HepG2 (cell line): ENCODE measurements around the gene TPH1. TPM values are rescaled to one million over a fixed set of nuclear protein-coding genes. Genes with fewer than 3 reads are reported as not detected.

Experiments used
- ATAC-seq: fragments of 200-7000 bp; cut with Tn5 transposase; 3 replicates; pipeline ENCODE4 v1.9.1; 2020; ENCODE audit warnings: mild to moderate bottlenecking, moderate library complexity
- BruUV-seq: library from RNA; stranded (reverse); fragments of 400-500 nt; replicated peaks from 2 replicates; lab custom pipeline; 2021; lab: Mats Ljungman, UMichigan
- CTCF ChIA-PET: fragments of 300-600 bp; formaldehyde crosslinking; extraction: SDS; loops from one replicate; lab custom pipeline; 2021; ENCODE audit warnings: low total read pairs, inconsistent platforms, low intra/inter-chr PET ratio; lab: Yijun Ruan, JAX
- POLR2A ChIA-PET: fragments of 350-600 bp; sonication (Branson Sonifier 250); formaldehyde crosslinking; loops from one replicate; lab custom pipeline; 2020; ENCODE audit warnings: antibody characterized with exemption, inconsistent platforms; lab: Yijun Ruan, JAX
- DNase-seq: peaks from one replicate; pipeline ENCODE4 v3.0.0-alpha.2; 2015; ENCODE audit warnings: low spot score
- FAIRE-seq: peaks from 3 replicates; lab custom pipeline; 2011; peaks lifted over from hg19 to GRCh38; lab: Jason Lieb, UNC
- H2AFZ ChIP-seq: one replicate; pipeline ENCODE4 v1.6.1; 2011; ENCODE audit warnings: low read length, inconsistent platforms
- H3K27ac ChIP-seq: fragments of 300-600 bp; 3 replicates; pipeline ENCODE4 v1.8.0; 2011; ENCODE audit warnings: mixed run types, mild to moderate bottlenecking, mixed read lengths, low read length, inconsistent platforms; ENCODE audit not compliant: insufficient read depth; ENCODE audit errors: extremely low read length
- H3K27me3 ChIP-seq, 2 experiments: fragments of 200-600 bp in 1 of 2; 2 replicates in 1 of 2; 3 replicates in 1 of 2; pipeline versions ENCODE4 v1.6.0 to v1.8.0; 2011; ENCODE audit warnings: low read length in 2 of 2, mild to moderate bottlenecking in 2 of 2, moderate library complexity in 2 of 2, inconsistent platforms in 1 of 2; ENCODE audit not compliant: insufficient read depth in 2 of 2, control insufficient read depth in 1 of 2
- H3K36me3 ChIP-seq, 2 experiments: fragments of 200-600 bp in 1 of 2; replicated peaks in 1 of 2; 2 replicates in 1 of 2; 3 replicates in 1 of 2; pipeline versions ENCODE4 v1.5.1 to v1.8.0; 2011; ENCODE audit warnings: low read length in 2 of 2, inconsistent platforms in 1 of 2; ENCODE audit not compliant: insufficient read depth in 2 of 2, control insufficient read depth in 1 of 2
- H3K4me1 ChIP-seq: 2 replicates; pipeline ENCODE4 v1.5.1; 2012; ENCODE audit warnings: low read length, inconsistent platforms; ENCODE audit not compliant: insufficient read depth
- H3K4me2 ChIP-seq: 2 replicates; pipeline ENCODE4 v1.6.0; 2011; ENCODE audit warnings: low read depth, low read length, inconsistent platforms
- H3K4me3 ChIP-seq, 3 experiments: fragments of 200-600 bp in 1 of 3; sonication (generic), shearing (Covaris generic) in 1 of 3; replicated peaks in 1 of 3; 2 replicates each; pipeline ENCODE4 v1.5.1; 2011 to 2016; ENCODE audit warnings: low read length in 3 of 3, inconsistent platforms in 2 of 3, low read depth in 2 of 3, mild to moderate bottlenecking in 2 of 3, control low read depth in 1 of 3, mixed read lengths in 1 of 3; ENCODE audit not compliant: insufficient read depth in 1 of 3
- H3K79me2 ChIP-seq: one replicate; pipeline ENCODE4 v1.6.1; 2011; ENCODE audit warnings: low read length, inconsistent platforms; ENCODE audit not compliant: insufficient read depth
- H3K9ac ChIP-seq: 2 replicates; pipeline ENCODE4 v1.6.0; 2011; ENCODE audit warnings: mild to moderate bottlenecking, low read depth, low read length, inconsistent platforms; ENCODE audit not compliant: insufficient read depth
- H3K9me3 ChIP-seq: 2 replicates; pipeline ENCODE4 v1.5.1; 2012; ENCODE audit warnings: mild to moderate bottlenecking, low read length
- H4K20me1 ChIP-seq: 2 replicates; pipeline ENCODE4 v1.6.0; 2011; ENCODE audit warnings: inconsistent platforms, mild to moderate bottlenecking, low read length, moderate library complexity; ENCODE audit not compliant: insufficient read depth
- KLF15 ChIP-seq: sonication (generic); formaldehyde crosslinking; IDR thresholded peaks from 2 replicates; pipeline ENCODE4 v1.8.1; 2023; ENCODE audit warnings: borderline replicate concordance, mild to moderate bottlenecking, inconsistent platforms, missing genetic modification reagents, mixed read lengths
- NR2C2 ChIP-seq: sonication (generic); formaldehyde crosslinking; IDR thresholded peaks from 2 replicates; pipeline ENCODE4 v1.4.0; 2020; ENCODE audit warnings: missing genetic modification reagents, mild to moderate bottlenecking, moderate library complexity, borderline replicate concordance
- NRL ChIP-seq: sonication (generic); formaldehyde crosslinking; IDR thresholded peaks from 2 replicates; pipeline ENCODE4 v1.5.0; 2020; ENCODE audit warnings: missing genetic modification reagents, mild to moderate bottlenecking, moderate library complexity, borderline replicate concordance
- TBL1XR1 ChIP-seq: fragments of 150-350 bp; IDR thresholded peaks from 2 replicates; pipeline ENCODE4 v1.6.1; 2014; ENCODE audit warnings: borderline replicate concordance, low read length; ENCODE audit not compliant: partially characterized antibody
- ZBTB21 ChIP-seq: sonication (generic); formaldehyde crosslinking; IDR thresholded peaks from 2 replicates; pipeline ENCODE4 v1.4.0; 2020; ENCODE audit warnings: missing genetic modification reagents
- ZNF670 ChIP-seq: sonication (generic); formaldehyde crosslinking; IDR thresholded peaks from 2 replicates; pipeline ENCODE4 v1.8.0; 2022; ENCODE audit warnings: mild to moderate bottlenecking, missing genetic modification reagents, borderline replicate concordance
- ZSCAN29 ChIP-seq: sonication (generic); formaldehyde crosslinking; conservative IDR thresholded peaks from 2 replicates; pipeline ENCODE4 v1.4.0; 2020; ENCODE audit warnings: mild to moderate bottlenecking, missing genetic modification reagents
- WGBS: methylation state at CpG from one replicate; pipeline ENCODE4 v1.1.6; 2017; ENCODE audit warnings: low lambda C conversion rate; 5-methylcytosine and 5-hydroxymethylcytosine counted together
- in situ Hi-C: cut with HindIII; loops from 2 replicates; pipeline ENCODE4 v1.10.0; 2017; ENCODE audit warnings: low pct_unique_long_range_greater_than_20kb; ENCODE audit not compliant: extremely low pct_ligation_motif_present
- intact Hi-C: fragments of 100-400 bp; cut with micrococcal nuclease; formaldehyde crosslinking; loops from one replicate; pipeline ENCODE4 v1.10.0; 2022; ENCODE audit not compliant: unreplicated experiment
- polyA plus RNA-seq, 8 experiments: library from polyadenylated mRNA; depleted of rRNA in 3 of 8; stranded (reverse) in 7 of 8; unstranded in 1 of 8; fragments of >200 nt; fragmentation: Illumina TruSeq in 4 of 8; extraction: Trizol in 4 of 8; gene quantifications; 2 replicates each; pipeline versions ENCODE4 v1.2.1 to v1.2.3, GENCODE V29; 2011 to 2016; ENCODE audit warnings: low read depth in 4 of 8, missing spikeins in 1 of 8, mixed read lengths in 1 of 8; ENCODE audit not compliant: insufficient read depth in 1 of 8
- total RNA-seq, 5 experiments: library from RNA; depleted of rRNA; stranded (reverse); fragments of >200 nt; fragmentation: Illumina TruSeq; extraction: Trizol; gene quantifications; 2 replicates each; pipeline ENCODE4 v1.2.3, GENCODE V29; 2016; ENCODE audit warnings: low read depth in 1 of 5
- TF ChIP-seq, protein P1 (sequence below): IDR thresholded peaks from 2 replicates; pipeline ENCODE4 v1.4.0; 2020; ENCODE audit warnings: mild to moderate bottlenecking, missing genetic modification reagents
- TF ChIP-seq, protein P2 (sequence below): sonication (generic); formaldehyde crosslinking; IDR thresholded peaks from 2 replicates; pipeline ENCODE4 v1.8.1; 2023; ENCODE audit warnings: mild to moderate bottlenecking, missing genetic modification reagents, borderline replicate concordance
- TF ChIP-seq, protein P3 (sequence below): sonication (generic); formaldehyde crosslinking; IDR thresholded peaks from 2 replicates; pipeline ENCODE4 v1.4.0; 2020; ENCODE audit warnings: mild to moderate bottlenecking, missing genetic modification reagents
- TF ChIP-seq, protein P4 (sequence below): fragments of 450-650 bp; IDR thresholded peaks from 2 replicates; pipeline ENCODE4 v1.6.1; 2016
- TF ChIP-seq, protein P5 (sequence below): IDR thresholded peaks from 2 replicates; pipeline ENCODE4 v1.6.1; 2016; ENCODE audit warnings: mild to moderate bottlenecking, missing biosample characterization, missing genetic modification reagents
- TF ChIP-seq, protein P6 (sequence below), 2 experiments: sonication (generic) in 1 of 2; formaldehyde crosslinking in 1 of 2; IDR thresholded peaks; 2 replicates each; pipeline versions ENCODE4 v1.4.0 to v1.6.1; 2018 to 2020; ENCODE audit warnings: missing genetic modification reagents in 2 of 2, borderline replicate concordance in 1 of 2, low read depth in 1 of 2, mild to moderate bottlenecking in 1 of 2, missing biosample characterization in 1 of 2

TPH1 gene
- total and polyA plus RNA-seq, 2 of the 13 experiments (the other 11 are each of a cell fraction or from before 2014, with no cell fraction given), result 0.26 to 0.53 TPM

DNA sequence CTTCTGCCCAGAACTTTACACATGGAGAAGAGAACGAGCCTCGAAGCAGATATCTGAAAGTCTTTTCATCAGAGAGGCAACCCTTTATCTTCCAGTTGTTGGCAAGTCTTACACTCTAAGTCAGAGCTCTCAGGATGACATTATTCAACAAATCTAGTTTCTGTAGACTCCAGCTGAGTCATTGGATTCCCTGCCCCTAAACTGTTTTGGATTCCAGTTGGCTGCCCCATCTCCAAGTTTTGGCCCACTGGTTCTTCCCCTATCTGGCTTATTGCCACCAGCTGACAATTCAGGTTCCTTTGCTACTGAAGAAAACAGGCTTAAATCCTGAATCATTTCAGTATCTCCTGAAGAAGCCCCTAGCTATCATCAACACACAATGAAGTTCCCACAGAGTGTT lies 45.7 kb upstream of the TPH1 start:
- no peak overlapping the region for H3K4me3 ChIP-seq
- no TSS peak for BruUV-seq
- H3K27ac ChIP-seq, result no peak overlapping the region
- no peak overlapping the region for H2AFZ ChIP-seq
- FAIRE-seq (no peak), ATAC-seq (no peak), DNase-seq (no peak)
- H3K79me2 ChIP-seq, result no peaks in the 10 kb centered on the region
- in situ Hi-C loops (no loop called here), intact Hi-C loops (no loop called here)
- H3K9me3 ChIP-seq, result no peaks in the 10 kb centered on the region
- no peaks in the 10 kb centered on the region for H4K20me1 ChIP-seq
- H3K9ac ChIP-seq, result no peak overlapping the region
- no peaks in the 10 kb centered on the region for H3K4me1 ChIP-seq
- POLR2A ChIA-PET, result no interaction called here
- TF ChIP-seq NRL (no peak), ZBTB21 (CRISPR knock-in tag) (no peak), ZSCAN29 (CRISPR knock-in tag) (no peak), KLF15 (CRISPR knock-in tag) (no peak), TBL1XR1 (no peak), ZNF670 (CRISPR knock-in tag) (no peak), NR2C2 (CRISPR knock-in tag) (no peak)
- TF ChIP-seq, protein P1, sequence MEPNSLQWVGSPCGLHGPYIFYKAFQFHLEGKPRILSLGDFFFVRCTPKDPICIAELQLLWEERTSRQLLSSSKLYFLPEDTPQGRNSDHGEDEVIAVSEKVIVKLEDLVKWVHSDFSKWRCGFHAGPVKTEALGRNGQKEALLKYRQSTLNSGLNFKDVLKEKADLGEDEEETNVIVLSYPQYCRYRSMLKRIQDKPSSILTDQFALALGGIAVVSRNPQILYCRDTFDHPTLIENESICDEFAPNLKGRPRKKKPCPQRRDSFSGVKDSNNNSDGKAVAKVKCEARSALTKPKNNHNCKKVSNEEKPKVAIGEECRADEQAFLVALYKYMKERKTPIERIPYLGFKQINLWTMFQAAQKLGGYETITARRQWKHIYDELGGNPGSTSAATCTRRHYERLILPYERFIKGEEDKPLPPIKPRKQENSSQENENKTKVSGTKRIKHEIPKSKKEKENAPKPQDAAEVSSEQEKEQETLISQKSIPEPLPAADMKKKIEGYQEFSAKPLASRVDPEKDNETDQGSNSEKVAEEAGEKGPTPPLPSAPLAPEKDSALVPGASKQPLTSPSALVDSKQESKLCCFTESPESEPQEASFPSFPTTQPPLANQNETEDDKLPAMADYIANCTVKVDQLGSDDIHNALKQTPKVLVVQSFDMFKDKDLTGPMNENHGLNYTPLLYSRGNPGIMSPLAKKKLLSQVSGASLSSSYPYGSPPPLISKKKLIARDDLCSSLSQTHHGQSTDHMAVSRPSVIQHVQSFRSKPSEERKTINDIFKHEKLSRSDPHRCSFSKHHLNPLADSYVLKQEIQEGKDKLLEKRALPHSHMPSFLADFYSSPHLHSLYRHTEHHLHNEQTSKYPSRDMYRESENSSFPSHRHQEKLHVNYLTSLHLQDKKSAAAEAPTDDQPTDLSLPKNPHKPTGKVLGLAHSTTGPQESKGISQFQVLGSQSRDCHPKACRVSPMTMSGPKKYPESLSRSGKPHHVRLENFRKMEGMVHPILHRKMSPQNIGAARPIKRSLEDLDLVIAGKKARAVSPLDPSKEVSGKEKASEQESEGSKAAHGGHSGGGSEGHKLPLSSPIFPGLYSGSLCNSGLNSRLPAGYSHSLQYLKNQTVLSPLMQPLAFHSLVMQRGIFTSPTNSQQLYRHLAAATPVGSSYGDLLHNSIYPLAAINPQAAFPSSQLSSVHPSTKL (CRISPR knock-in tag), result no peak
- TF ChIP-seq, protein P2, sequence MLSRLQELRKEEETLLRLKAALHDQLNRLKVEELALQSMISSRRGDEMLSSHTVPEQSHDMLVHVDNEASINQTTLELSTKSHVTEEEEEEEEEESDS (CRISPR knock-in tag), result no peak
- TF ChIP-seq, protein P3, sequence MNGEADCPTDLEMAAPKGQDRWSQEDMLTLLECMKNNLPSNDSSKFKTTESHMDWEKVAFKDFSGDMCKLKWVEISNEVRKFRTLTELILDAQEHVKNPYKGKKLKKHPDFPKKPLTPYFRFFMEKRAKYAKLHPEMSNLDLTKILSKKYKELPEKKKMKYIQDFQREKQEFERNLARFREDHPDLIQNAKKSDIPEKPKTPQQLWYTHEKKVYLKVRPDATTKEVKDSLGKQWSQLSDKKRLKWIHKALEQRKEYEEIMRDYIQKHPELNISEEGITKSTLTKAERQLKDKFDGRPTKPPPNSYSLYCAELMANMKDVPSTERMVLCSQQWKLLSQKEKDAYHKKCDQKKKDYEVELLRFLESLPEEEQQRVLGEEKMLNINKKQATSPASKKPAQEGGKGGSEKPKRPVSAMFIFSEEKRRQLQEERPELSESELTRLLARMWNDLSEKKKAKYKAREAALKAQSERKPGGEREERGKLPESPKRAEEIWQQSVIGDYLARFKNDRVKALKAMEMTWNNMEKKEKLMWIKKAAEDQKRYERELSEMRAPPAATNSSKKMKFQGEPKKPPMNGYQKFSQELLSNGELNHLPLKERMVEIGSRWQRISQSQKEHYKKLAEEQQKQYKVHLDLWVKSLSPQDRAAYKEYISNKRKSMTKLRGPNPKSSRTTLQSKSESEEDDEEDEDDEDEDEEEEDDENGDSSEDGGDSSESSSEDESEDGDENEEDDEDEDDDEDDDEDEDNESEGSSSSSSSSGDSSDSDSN (CRISPR knock-in tag), result no peak
- TF ChIP-seq, protein P4, sequence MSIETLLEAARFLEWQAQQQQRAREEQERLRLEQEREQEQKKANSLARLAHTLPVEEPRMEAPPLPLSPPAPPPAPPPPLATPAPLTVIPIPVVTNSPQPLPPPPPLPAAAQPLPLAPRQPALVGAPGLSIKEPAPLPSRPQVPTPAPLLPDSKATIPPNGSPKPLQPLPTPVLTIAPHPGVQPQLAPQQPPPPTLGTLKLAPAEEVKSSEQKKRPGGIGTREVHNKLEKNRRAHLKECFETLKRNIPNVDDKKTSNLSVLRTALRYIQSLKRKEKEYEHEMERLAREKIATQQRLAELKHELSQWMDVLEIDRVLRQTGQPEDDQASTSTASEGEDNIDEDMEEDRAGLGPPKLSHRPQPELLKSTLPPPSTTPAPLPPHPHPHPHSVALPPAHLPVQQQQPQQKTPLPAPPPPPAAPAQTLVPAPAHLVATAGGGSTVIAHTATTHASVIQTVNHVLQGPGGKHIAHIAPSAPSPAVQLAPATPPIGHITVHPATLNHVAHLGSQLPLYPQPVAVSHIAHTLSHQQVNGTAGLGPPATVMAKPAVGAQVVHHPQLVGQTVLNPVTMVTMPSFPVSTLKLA, result no peak
- TF ChIP-seq, protein P5, sequence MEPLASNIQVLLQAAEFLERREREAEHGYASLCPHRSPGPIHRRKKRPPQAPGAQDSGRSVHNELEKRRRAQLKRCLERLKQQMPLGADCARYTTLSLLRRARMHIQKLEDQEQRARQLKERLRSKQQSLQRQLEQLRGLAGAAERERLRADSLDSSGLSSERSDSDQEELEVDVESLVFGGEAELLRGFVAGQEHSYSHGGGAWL (CRISPR knock-in tag), result no peak
- TF ChIP-seq, protein P6, sequence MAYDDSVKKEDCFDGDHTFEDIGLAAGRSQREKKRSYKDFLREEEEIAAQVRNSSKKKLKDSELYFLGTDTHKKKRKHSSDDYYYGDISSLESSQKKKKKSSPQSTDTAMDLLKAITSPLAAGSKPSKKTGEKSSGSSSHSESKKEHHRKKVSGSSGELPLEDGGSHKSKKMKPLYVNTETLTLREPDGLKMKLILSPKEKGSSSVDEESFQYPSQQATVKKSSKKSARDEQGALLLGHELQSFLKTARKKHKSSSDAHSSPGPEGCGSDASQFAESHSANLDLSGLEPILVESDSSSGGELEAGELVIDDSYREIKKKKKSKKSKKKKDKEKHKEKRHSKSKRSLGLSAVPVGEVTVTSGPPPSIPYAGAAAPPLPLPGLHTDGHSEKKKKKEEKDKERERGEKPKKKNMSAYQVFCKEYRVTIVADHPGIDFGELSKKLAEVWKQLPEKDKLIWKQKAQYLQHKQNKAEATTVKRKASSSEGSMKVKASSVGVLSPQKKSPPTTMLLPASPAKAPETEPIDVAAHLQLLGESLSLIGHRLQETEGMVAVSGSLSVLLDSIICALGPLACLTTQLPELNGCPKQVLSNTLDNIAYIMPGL (CRISPR knock-in tag; IDR thresholded peaks at IDR 0.05; ENCODE audit: borderline replicate concordance in 1 of 2, low read depth in 1 of 2), result no peak
- no peak overlapping the region for H3K4me2 ChIP-seq
- H3K27me3 ChIP-seq, result no peaks in the 10 kb centered on the region
- peaks cover 19 to 79% of the 10 kb centered on the region in 2 experiments for H3K36me3 ChIP-seq
- 97% methylated on average over 2 of the region's 2 CpGs for WGBS
- CTCF ChIA-PET, result no interaction called here
